K562 (cell line): ENCODE results near the gene PGPEP1. TPM values are rescaled to one million over a fixed set of nuclear protein-coding genes. Genes with fewer than 3 reads are reported as not detected.

ENCODE experiments used
- ADNP ChIP-seq: fragments of 200-800 bp; sonication (Bioruptor generic); IDR thresholded peaks from 2 replicates; pipeline ENCODE4 v1.6.1; 2016; ENCODE audit warnings: missing genetic modification characterization, missing compliant biosample characterization
- ARID3A ChIP-seq: IDR thresholded peaks from 2 replicates; pipeline ENCODE4 v1.6.1; 2012; ENCODE audit warnings: low read depth, low read length, improper control_type of control experiment, borderline replicate concordance
- ATF1 ChIP-seq, 2 experiments: fragments of 450-650 bp in 1 of 2; IDR thresholded peaks; 2 replicates each; pipeline ENCODE4 v1.6.1; 2016; ENCODE audit warnings: missing compliant biosample characterization in 1 of 2, missing genetic modification characterization in 1 of 2
- CBFB ChIP-seq: sonication (generic); formaldehyde crosslinking; IDR thresholded peaks from 2 replicates; pipeline ENCODE4 v1.4.0; 2020; ENCODE audit warnings: mild to moderate bottlenecking, missing genetic modification reagents
- DMBX1 ChIP-seq: fragments of 250-450 bp; sonication (Bioruptor Pico); IDR thresholded peaks from 2 replicates; pipeline ENCODE4 v1.8.0; 2022; ENCODE audit warnings: inconsistent platforms, mild to moderate bottlenecking, moderate library complexity, borderline replicate concordance
- ELF2 ChIP-seq: fragments of 250-450 bp; sonication (Bioruptor Pico); IDR thresholded peaks from 2 replicates; pipeline ENCODE4 v1.5.0; 2021; ENCODE audit warnings: mild to moderate bottlenecking
- EP400 ChIP-seq: fragments of 450-650 bp; IDR thresholded peaks from 2 replicates; pipeline ENCODE4 v1.6.1; 2017; ENCODE audit warnings: antibody characterized with exemption, mild to moderate bottlenecking, moderate library complexity
- GATAD2A ChIP-seq: fragments of 450-650 bp; IDR thresholded peaks from 2 replicates; pipeline ENCODE4 v1.6.1; 2017
- HCFC1 ChIP-seq: IDR thresholded peaks from 2 replicates; pipeline ENCODE4 v1.6.1; 2012; ENCODE audit warnings: low read depth, low read length, improper control_type of control experiment
- JUNB ChIP-seq: fragments of 450-650 bp; formaldehyde crosslinking; conservative IDR thresholded peaks from 2 replicates; pipeline ENCODE4 v1.4.0; 2020; ENCODE audit warnings: mild to moderate bottlenecking
- KLF1 ChIP-seq: fragments of 450-650 bp; IDR thresholded peaks from 2 replicates; pipeline ENCODE4 v1.6.1; 2016; ENCODE audit warnings: missing genetic modification characterization, missing compliant biosample characterization
- L3MBTL2 ChIP-seq: fragments of 450-650 bp; IDR thresholded peaks from 2 replicates; pipeline ENCODE4 v1.6.1; 2016; ENCODE audit warnings: mild to moderate bottlenecking, moderate library complexity
- LARP7 ChIP-seq: fragments of 450-650 bp; IDR thresholded peaks from 2 replicates; pipeline ENCODE4 v1.6.1; 2016
- MBD2 ChIP-seq: sonication (generic); IDR thresholded peaks from 2 replicates; pipeline ENCODE4 v1.6.1; 2016; ENCODE audit warnings: low read depth, borderline replicate concordance
- MCM5 ChIP-seq: fragments of 450-650 bp; IDR thresholded peaks from 2 replicates; pipeline ENCODE4 v1.6.1; 2016; ENCODE audit warnings: low read depth
- NBN ChIP-seq: fragments of 450-650 bp; IDR thresholded peaks from 2 replicates; pipeline ENCODE4 v1.6.1; 2016; ENCODE audit warnings: low read depth, mild to moderate bottlenecking
- NFE2 ChIP-seq: IDR thresholded peaks from 2 replicates; pipeline ENCODE4 v1.6.1; 2014; ENCODE audit warnings: antibody characterized with exemption, low read depth
- PATZ1 ChIP-seq: fragments of 250-450 bp; sonication (Bioruptor Pico); IDR thresholded peaks from 2 replicates; pipeline ENCODE4 v1.5.0; 2020; ENCODE audit warnings: mild to moderate bottlenecking, borderline replicate concordance
- PURB ChIP-seq: sonication (generic); formaldehyde crosslinking; IDR thresholded peaks from 2 replicates; pipeline ENCODE4 v1.9.0; 2021; ENCODE audit warnings: low read depth, mild to moderate bottlenecking, missing genetic modification reagents
- RCOR1 ChIP-seq, 2 experiments: IDR thresholded peaks; 2 replicates each; pipeline ENCODE4 v1.6.1; 2012; ENCODE audit warnings: low read depth in 2 of 2, low read length in 2 of 2, borderline replicate concordance in 1 of 2, improper control_type of control experiment in 1 of 2
- SPI1 ChIP-seq: IDR thresholded peaks from 2 replicates; pipeline ENCODE4 v1.6.1; 2011; ENCODE audit warnings: low read depth, low read length, control low read depth, borderline replicate concordance
- SRF ChIP-seq, 2 experiments: fragments of 250-450, 450-650 bp in 1 of 2; sonication (Bioruptor Pico) in 1 of 2; sonication (generic) in 1 of 2; formaldehyde crosslinking; IDR thresholded peaks; 2 replicates each; pipeline versions ENCODE4 v1.5.0 to v1.5.1; 2020 to 2022; ENCODE audit warnings: mild to moderate bottlenecking in 1 of 2, missing genetic modification reagents in 1 of 2
- ZNF174 ChIP-seq: fragments of 250-450 bp; sonication (Bioruptor Pico); IDR thresholded peaks from 2 replicates; pipeline ENCODE4 v1.4.0; 2020; ENCODE audit warnings: mild to moderate bottlenecking
- ZNF212 ChIP-seq: fragments of 450-650 bp; formaldehyde crosslinking; IDR thresholded peaks from 2 replicates; pipeline ENCODE4 v1.4.0; 2020; ENCODE audit warnings: mild to moderate bottlenecking
- ZNF408 ChIP-seq: fragments of 250-450 bp; sonication (Bioruptor Pico); IDR thresholded peaks from 2 replicates; pipeline ENCODE4 v1.4.0; 2020; ENCODE audit warnings: low read depth, mild to moderate bottlenecking, moderate library complexity
- ZNF644 ChIP-seq: fragments of 200-800 bp; sonication (Bioruptor generic); IDR thresholded peaks from 2 replicates; pipeline ENCODE4 v1.6.1; 2016; ENCODE audit warnings: low read depth, missing genetic modification characterization, missing compliant biosample characterization
- ZNF766 ChIP-seq: fragments of 200-800 bp; sonication (Bioruptor generic); conservative IDR thresholded peaks from 2 replicates; pipeline ENCODE4 v1.6.1; 2016; ENCODE audit warnings: missing genetic modification characterization, missing compliant biosample characterization
- ZNF79 ChIP-seq: fragments of 250-450 bp; sonication (Bioruptor Pico); IDR thresholded peaks from 2 replicates; pipeline ENCODE4 v1.4.0; 2020; ENCODE audit warnings: low read depth, mild to moderate bottlenecking, moderate library complexity
- polyA plus RNA-seq, 8 experiments: library from polyadenylated mRNA; depleted of rRNA in 4 of 8; stranded (reverse) in 5 of 8; unstranded in 3 of 8; fragments of >200 nt; fragmentation: Nextera tagmentation in 2 of 8; fragmentation: Illumina TruSeq in 1 of 8; extraction: Ambion mirVana in 2 of 8; extraction: Trizol in 1 of 8; gene quantifications; 2 replicates each; pipeline versions ENCODE4 v1.2.1 to v1.2.3, GENCODE V29; 2011 to 2014; ENCODE audit warnings: inconsistent platforms in 1 of 8, missing spikeins in 1 of 8
- total RNA-seq, 7 experiments: library from RNA; depleted of rRNA in 6 of 7; stranded (reverse); fragments of >200 nt in 6 of 7; fragmentation: Illumina TruSeq in 2 of 7; extraction: Trizol in 2 of 7; gene quantifications; 2 replicates each; pipeline versions ENCODE4 v1.2.1 to v1.2.3, GENCODE V29; 2011 to 2021; ENCODE audit warnings: low replicate concordance in 1 of 7

The PGPEP1 gene
- total and polyA plus RNA-seq, 9 of the 15 experiments (the other 6 are each of a cell fraction or from before 2014, with no cell fraction given): 10.0 to 69.6 (median 33.5) TPM

GRCh38 chr19:18373892-18374629 lies 33.7 kb downstream of the PGPEP1 start (continued):
- TF ChIP-seq ZNF766 (CRISPR knock-in tag) (0 out of 2 replicates have a peak, but pooled peaks have one; percentile 90), KLF1 (tag) (peak; percentile 77), SRF (CRISPR knock-in tag; IDR thresholded peaks at IDR 0.05) (peak in 1 of 2 experiments; percentile 80; a peak in 2 of 4 replicates), RCOR1 (IDR thresholded peaks at IDR 0.05; ENCODE audit: borderline replicate concordance in 1 of 2, low read depth in 2 of 2, low read length in 2 of 2) (peak; percentile 16 to 82; a peak in 3 of 4 replicates), ARID3A (no peak), NFE2 (peak; percentile 94), MBD2 (peak; percentile 92), ZNF408 (CRISPR knock-in tag) (no peak), ZNF644 (no peak; the same call in 1 of the 2 replicates), CBFB (CRISPR knock-in tag) (peak; percentile 93), ELF2 (CRISPR knock-in tag) (peak; percentile 81), ZNF212 (CRISPR knock-in tag) (no peak), ZNF174 (CRISPR knock-in tag) (no peak), L3MBTL2 (peak; percentile 97), EP400 (peak; percentile 93), PURB (CRISPR knock-in tag) (no peak), HCFC1 (peak; percentile 74), ZNF79 (CRISPR knock-in tag) (0 out of 2 replicates have a peak, but pooled peaks have one; percentile 12), JUNB (CRISPR knock-in tag) (peak; percentile 57; the same call in 1 of the 2 replicates), ADNP (tag) (peak; percentile 73; the same call in 1 of the 2 replicates), ATF1 (CRISPR knock-in tag; IDR thresholded peaks at IDR 0.05) (no peak), ATF1 (tag; IDR thresholded peaks at IDR 0.05) (peak; percentile 86), PATZ1 (CRISPR knock-in tag) (peak; percentile 54; the same call in 1 of the 2 replicates), LARP7 (no peak), SPI1 (peak; percentile 89), NBN (peak; percentile 50; the same call in 1 of the 2 replicates), GATAD2A (peak; percentile 90; the same call in 1 of the 2 replicates), MCM5 (no peak), DMBX1 (CRISPR knock-in tag) (peak; percentile 55; the same call in 1 of the 2 replicates)
